ENCODE measurements around the gene ARMC2. TPM values are rescaled to one million over a fixed set of nuclear protein-coding genes. Genes with fewer than 3 reads are reported as not detected.

Gene ARMC2
- total RNA-seq, 2 experiments from 2014 or later = 2.6 to 8.4 TPM

DNA sequence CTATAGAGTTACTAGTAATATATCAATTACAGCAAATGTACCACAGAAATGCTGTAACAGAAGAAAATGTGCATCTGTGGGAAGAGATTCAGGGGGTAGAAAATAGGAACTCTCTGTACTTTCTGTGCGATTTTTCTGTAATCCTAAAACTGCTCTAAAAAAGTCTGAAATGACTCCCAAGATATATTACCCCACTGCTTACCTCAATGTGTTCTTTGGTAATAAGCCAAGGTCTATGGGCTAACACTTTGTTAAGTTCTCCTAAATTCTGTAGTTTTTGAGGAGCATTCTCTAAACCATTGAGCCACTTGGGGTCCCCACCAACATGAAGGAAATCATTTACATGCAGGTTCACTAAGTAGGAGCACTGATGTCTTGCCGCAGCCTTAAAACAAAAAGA is 152.1 kb downstream of the ARMC2 start:
- POLR2A ChIA-PET = interaction anchor here (1.0 kb wide), 1 partner anchor 12 kb away, joined by 3 read pairs; no protein-coding TSS in a partner anchor
- no peaks in the 10 kb centered on the region for H3K36me3 ChIP-seq (ENCODE audit: insufficient read depth, low read length)

GRCh38 chr6:109001291-109001894 is 153.2 kb downstream of the ARMC2 start:
- ChIA-PET POLR2A (no interaction called here), CTCF (ENCODE audit: unreplicated experiment) (no interaction called here)
- Histone ChIP-seq H3K9me2 (ENCODE audit: insufficient read depth, low read length) (no peaks in the 10 kb centered on the region), H3K9me3 (ENCODE audit: low read length) (no peaks in the 10 kb centered on the region), H2AFZ (ENCODE audit: low read length) (no peak overlapping the region), H4K20me1 (ENCODE audit: insufficient read depth, low read length) (0 out of 2 replicates have a peak, but pooled peaks cover 4% of the 10 kb centered on the region), H3K27ac (ENCODE audit: low read depth, low read length, poor library complexity, severe bottlenecking) (no peak overlapping the region), H3K79me2 (ENCODE audit: insufficient read depth, low read depth, low read length) (no peaks in the 10 kb centered on the region), H3K4me2 (ENCODE audit: low read length) (no peak overlapping the region), H3K36me3 (ENCODE audit: insufficient read depth, low read length) (no peaks in the 10 kb centered on the region), H3K4me3 (ENCODE audit: low read depth, low read length, poor library complexity, severe bottlenecking) (no peak overlapping the region), H3K4me1 (ENCODE audit: insufficient read depth, low read length, poor library complexity, severe bottlenecking) (no peaks in the 10 kb centered on the region)
- no TSS peak for BruUV-seq (replicated peaks)
- intact Hi-C loops (cut with micrococcal nuclease; ENCODE audit: unreplicated experiment) = no loop called here
- no peak for TF ChIP-seq EZH2phosphoT487 (IDR thresholded peaks at IDR 0.05; ENCODE audit: borderline replicate concordance, low read depth, low read length)
- TF ChIP-seq, protein P1, sequence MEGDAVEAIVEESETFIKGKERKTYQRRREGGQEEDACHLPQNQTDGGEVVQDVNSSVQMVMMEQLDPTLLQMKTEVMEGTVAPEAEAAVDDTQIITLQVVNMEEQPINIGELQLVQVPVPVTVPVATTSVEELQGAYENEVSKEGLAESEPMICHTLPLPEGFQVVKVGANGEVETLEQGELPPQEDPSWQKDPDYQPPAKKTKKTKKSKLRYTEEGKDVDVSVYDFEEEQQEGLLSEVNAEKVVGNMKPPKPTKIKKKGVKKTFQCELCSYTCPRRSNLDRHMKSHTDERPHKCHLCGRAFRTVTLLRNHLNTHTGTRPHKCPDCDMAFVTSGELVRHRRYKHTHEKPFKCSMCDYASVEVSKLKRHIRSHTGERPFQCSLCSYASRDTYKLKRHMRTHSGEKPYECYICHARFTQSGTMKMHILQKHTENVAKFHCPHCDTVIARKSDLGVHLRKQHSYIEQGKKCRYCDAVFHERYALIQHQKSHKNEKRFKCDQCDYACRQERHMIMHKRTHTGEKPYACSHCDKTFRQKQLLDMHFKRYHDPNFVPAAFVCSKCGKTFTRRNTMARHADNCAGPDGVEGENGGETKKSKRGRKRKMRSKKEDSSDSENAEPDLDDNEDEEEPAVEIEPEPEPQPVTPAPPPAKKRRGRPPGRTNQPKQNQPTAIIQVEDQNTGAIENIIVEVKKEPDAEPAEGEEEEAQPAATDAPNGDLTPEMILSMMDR (conservative IDR thresholded peaks at IDR 0.05; ENCODE audit: low read length) = no peak
- DNase-seq (ENCODE audit: low spot score) = no peak

More for the DNA sequence above, 152.1 kb downstream of the ARMC2 start:
- H3K9me2 ChIP-seq (ENCODE audit: insufficient read depth, low read length) = no peaks in the 10 kb centered on the region
- no peaks in the 10 kb centered on the region for H3K79me2 ChIP-seq (ENCODE audit: insufficient read depth, low read depth, low read length)
- no TSS peak for BruUV-seq (replicated peaks)
- H3K4me1 ChIP-seq (ENCODE audit: insufficient read depth, low read length, poor library complexity, severe bottlenecking) = no peaks in the 10 kb centered on the region
- no peaks in the 10 kb centered on the region for H3K9me3 ChIP-seq (ENCODE audit: low read length)
- H3K4me2 ChIP-seq (ENCODE audit: low read length) = no peak overlapping the region
- no peak overlapping the region for H3K27ac ChIP-seq (ENCODE audit: low read depth, low read length, poor library complexity, severe bottlenecking)
- no peak overlapping the region for H2AFZ ChIP-seq (ENCODE audit: low read length)
- CTCF ChIA-PET (ENCODE audit: unreplicated experiment) = no interaction called here
- intact Hi-C loops (cut with micrococcal nuclease; ENCODE audit: unreplicated experiment) = no loop called here
- no peak for DNase-seq (ENCODE audit: low spot score)
- no peak overlapping the region for H3K4me3 ChIP-seq (ENCODE audit: low read depth, low read length, poor library complexity, severe bottlenecking)
- H4K20me1 ChIP-seq (ENCODE audit: insufficient read depth, low read length) = 0 out of 2 replicates have a peak, but pooled peaks cover 4% of the 10 kb centered on the region
- TF ChIP-seq, protein P1 (conservative IDR thresholded peaks at IDR 0.05; ENCODE audit: low read length) = no peak
- TF ChIP-seq EZH2phosphoT487 (IDR thresholded peaks at IDR 0.05; ENCODE audit: borderline replicate concordance, low read depth, low read length) = no peak

- BruUV-seq (replicated peaks) = no TSS peak
- Histone ChIP-seq H3K9me2 (ENCODE audit: insufficient read depth, low read length) (no peaks in the 10 kb centered on the region), H3K79me2 (ENCODE audit: insufficient read depth, low read depth, low read length) (no peaks in the 10 kb centered on the region), H3K9me3 (ENCODE audit: low read length) (no peaks in the 10 kb centered on the region), H2AFZ (ENCODE audit: low read length) (no peak overlapping the region), H3K27ac (ENCODE audit: low read depth, low read length, poor library complexity, severe bottlenecking) (no peak overlapping the region), H3K4me1 (ENCODE audit: insufficient read depth, low read length, poor library complexity, severe bottlenecking) (no peaks in the 10 kb centered on the region), H4K20me1 (ENCODE audit: insufficient read depth, low read length) (0 out of 2 replicates have a peak, but pooled peaks cover 4% of the 10 kb centered on the region), H3K36me3 (ENCODE audit: insufficient read depth, low read length) (no peaks in the 10 kb centered on the region), H3K4me2 (ENCODE audit: low read length) (no peak overlapping the region), H3K4me3 (ENCODE audit: low read depth, low read length, poor library complexity, severe bottlenecking) (no peak overlapping the region)
- DNase-seq (ENCODE audit: low spot score) = no peak
- TF ChIP-seq EZH2phosphoT487 (IDR thresholded peaks at IDR 0.05; ENCODE audit: borderline replicate concordance, low read depth, low read length) = no peak
- TF ChIP-seq, protein P1 (conservative IDR thresholded peaks at IDR 0.05; ENCODE audit: low read length) = no peak
- CTCF ChIA-PET (ENCODE audit: unreplicated experiment) = no interaction called here
- intact Hi-C loops (cut with micrococcal nuclease; ENCODE audit: unreplicated experiment) = no loop called here
- POLR2A ChIA-PET = no interaction called here
Measured at GRCh38 chr6:109002051-109002697, 154.0 kb downstream of the ARMC2 start.

Data from OCI-LY7 (cell line).